SJSA1 (cell line): ENCODE data around the gene GDF2. TPM values are rescaled to one million over a fixed set of nuclear protein-coding genes. Genes with fewer than 3 reads are reported as not detected.

Experiments used
- DNase-seq, 2 experiments: peaks; one replicate each; pipeline ENCODE4 v3.0.0-alpha.2; 2015 to 2020; ENCODE audit warnings: low spot score in 2 of 2, low read depth in 1 of 2
- H3K27ac ChIP-seq: fragments of 250-450 bp; sonication (Bioruptor Pico); 2 replicates; pipeline ENCODE4 v1.5.1; 2020; ENCODE audit warnings: mild to moderate bottlenecking, moderate library complexity
- H3K27me3 ChIP-seq: fragments of 250-450 bp; sonication (Bioruptor Pico); replicated peaks from 2 replicates; pipeline ENCODE4 v1.5.1; 2020; ENCODE audit warnings: mild to moderate bottlenecking, moderate library complexity
- H3K36me3 ChIP-seq: fragments of 250-450 bp; sonication (Bioruptor Pico); 2 replicates; pipeline ENCODE4 v1.5.1; 2020; ENCODE audit warnings: mild to moderate bottlenecking
- H3K4me1 ChIP-seq: fragments of 250-450 bp; sonication (Bioruptor Pico); replicated peaks from 2 replicates; pipeline ENCODE4 v1.6.1; 2021; ENCODE audit warnings: mild to moderate bottlenecking
- H3K4me3 ChIP-seq: fragments of 250-450 bp; sonication (Bioruptor Pico); 2 replicates; pipeline ENCODE4 v1.5.1; 2020; ENCODE audit warnings: mild to moderate bottlenecking
- H3K9me3 ChIP-seq: fragments of 250-450 bp; sonication (Bioruptor Pico); replicated peaks from 2 replicates; pipeline ENCODE4 v1.5.1; 2020; ENCODE audit warnings: mild to moderate bottlenecking
- total RNA-seq: library from RNA; depleted of rRNA; stranded (reverse); fragments of >200 nt; shearing (Covaris generic); gene quantifications from 2 replicates; pipeline ENCODE4 v1.2.3, GENCODE V29; 2014; rRNA removed

GDF2 gene
- total RNA-seq, 1 experiment from 2014 or later = not detected

DNA sequence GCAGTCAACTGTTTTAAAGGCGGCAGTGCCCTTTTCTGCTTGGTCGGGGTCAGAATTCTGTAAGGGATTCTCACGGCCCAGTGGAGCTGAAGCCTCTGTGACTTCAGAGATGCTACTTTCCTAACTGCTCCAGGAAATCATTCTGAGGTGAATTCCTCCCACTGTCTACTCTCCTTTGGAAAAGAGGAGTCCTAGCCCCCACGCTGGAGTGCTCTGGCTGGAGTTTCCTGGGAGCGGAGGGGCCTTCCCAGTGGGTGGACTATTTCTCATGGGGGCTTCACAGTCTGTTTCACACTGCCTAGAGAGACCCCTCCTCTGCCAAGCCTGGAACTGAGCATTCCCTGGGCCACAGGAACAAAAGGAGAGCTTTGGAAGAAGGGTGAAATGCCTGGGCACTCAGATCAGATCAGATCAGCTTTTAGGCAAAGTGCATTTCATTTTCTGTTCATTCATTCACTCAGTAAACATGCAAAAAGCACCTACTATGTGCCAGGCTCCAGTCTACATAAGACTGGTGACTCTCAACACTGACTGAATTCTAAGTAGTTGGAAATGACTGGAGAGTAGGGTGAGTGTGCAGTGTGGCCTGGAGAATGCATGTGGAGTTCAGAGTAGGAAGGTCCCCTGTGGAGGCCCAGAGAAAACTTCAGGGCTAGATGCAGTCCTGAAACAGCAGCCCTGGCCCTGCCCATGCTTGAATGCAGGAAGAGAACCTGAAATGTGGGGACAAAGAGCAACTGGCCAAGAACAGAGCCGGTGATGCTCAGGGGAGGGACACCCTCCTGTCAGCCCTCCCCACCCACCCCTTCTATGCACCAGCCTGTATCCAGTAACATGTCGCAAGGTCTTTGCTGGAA is 49.6 kb downstream of the GDF2 start:
- DNase-seq = peak in 1 of 2 experiments; percentile 21
- Histone ChIP-seq H3K27me3 (no peaks in the 10 kb centered on the region; the same call in 1 of the 2 replicates), H3K9me3 (no peaks in the 10 kb centered on the region)

DNA sequence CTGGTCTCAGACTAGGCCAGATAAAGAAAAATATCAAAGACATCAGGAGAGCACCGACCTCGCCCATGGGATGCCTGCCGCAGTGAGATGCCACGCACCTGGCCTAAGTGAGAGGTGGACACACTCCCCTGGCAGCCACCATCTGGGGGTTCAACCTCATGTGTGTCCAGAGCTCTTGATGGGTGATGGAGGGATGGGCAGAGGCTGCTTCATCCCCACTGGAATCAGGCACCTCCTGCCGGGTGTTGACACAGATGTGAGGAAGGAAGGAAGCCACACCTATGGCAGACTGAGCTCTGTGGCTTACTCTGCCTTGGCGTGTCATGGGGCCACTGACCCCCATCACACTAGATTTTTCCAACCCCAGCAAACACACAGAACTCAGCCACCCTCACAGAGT is 50.5 kb downstream of the GDF2 start:
- Histone ChIP-seq H3K9me3 (no peaks in the 10 kb centered on the region), H3K27ac (no peak overlapping the region), H3K4me3 (no peak overlapping the region), H3K4me1 (no peaks in the 10 kb centered on the region), H3K27me3 (no peaks in the 10 kb centered on the region; the same call in 1 of the 2 replicates), H3K36me3 (no peaks in the 10 kb centered on the region)
- DNase-seq = peak in 1 of 2 experiments; percentile 22

More for the DNA sequence above, 49.6 kb downstream of the GDF2 start:
- no peak overlapping the region for H3K27ac ChIP-seq
- H3K4me3 ChIP-seq = no peak overlapping the region
- no peaks in the 10 kb centered on the region for H3K36me3 ChIP-seq
- no peaks in the 10 kb centered on the region for H3K4me1 ChIP-seq

- H3K27ac ChIP-seq = no peak overlapping the region
- DNase-seq = peak in 1 of 2 experiments; percentile 25
These were observed 52.6 kb downstream of the GDF2 start for GRCh38 chr10:47374611-47375536.

DNA sequence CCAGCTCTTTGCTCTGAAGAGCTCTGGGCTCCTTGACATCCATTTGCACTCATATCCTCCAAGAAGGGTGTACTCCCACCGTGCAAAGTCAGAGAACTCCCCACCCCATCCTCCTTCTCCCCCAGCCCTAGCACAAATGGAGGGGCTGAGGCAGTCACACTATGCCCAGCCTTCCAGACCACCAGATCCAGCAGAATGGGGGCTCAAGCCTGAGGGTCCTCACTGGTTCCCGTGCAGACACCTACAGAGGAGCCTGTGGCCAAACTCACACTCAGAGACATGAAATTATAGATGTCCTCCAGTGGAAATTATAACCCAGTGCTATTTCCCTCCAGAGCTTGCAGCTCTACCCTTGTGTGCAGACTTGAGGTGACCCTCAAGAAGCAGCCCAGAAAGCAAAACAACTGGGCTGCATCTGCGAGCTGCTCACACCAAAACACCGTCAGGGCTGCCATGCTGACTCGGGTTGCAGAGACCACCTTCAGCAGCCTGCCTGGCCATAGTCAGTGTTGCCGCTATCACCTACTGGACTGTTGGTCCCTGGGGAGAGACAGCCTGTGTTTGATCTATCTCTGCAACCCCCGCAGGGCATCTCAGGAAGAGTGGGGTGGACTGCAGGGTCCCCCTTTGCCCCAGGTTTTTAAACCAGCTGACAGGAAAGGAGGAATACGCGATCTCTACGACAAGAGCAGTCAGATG is 54.4 kb downstream of the GDF2 start:
- Histone ChIP-seq H3K27me3 (no peaks in the 10 kb centered on the region; the same call in 1 of the 2 replicates), H3K36me3 (no peaks in the 10 kb centered on the region), H3K27ac (no peak overlapping the region)

More at GRCh38 chr10:47374611-47375536, 52.6 kb downstream of the GDF2 start:
- Histone ChIP-seq H3K4me1 (no peaks in the 10 kb centered on the region), H3K27me3 (no peaks in the 10 kb centered on the region; the same call in 1 of the 2 replicates), H3K36me3 (no peaks in the 10 kb centered on the region), H3K9me3 (no peaks in the 10 kb centered on the region), H3K4me3 (no peak overlapping the region)

More for the DNA sequence above, 54.4 kb downstream of the GDF2 start:
- Histone ChIP-seq H3K9me3 (no peaks in the 10 kb centered on the region), H3K4me1 (no peaks in the 10 kb centered on the region), H3K4me3 (no peak overlapping the region)
- DNase-seq = peak in 1 of 2 experiments; percentile 28

Other genes with a start within 250 kb of the GDF2 start
- not detected in 2 replicates for gene GDF10, start 22.3 kb upstream of the GDF2 start, total RNA-seq
- not detected in 2 replicates for gene RBP3, start 25.9 kb downstream of the GDF2 start, total RNA-seq
- gene ZNF488, start 61.8 kb downstream of the GDF2 start, total RNA-seq = 0.09 and 1.2 TPM in 2 replicates
- 0.16 and 0.31 TPM in 2 replicates for gene ANXA8, start 161.7 kb downstream of the GDF2 start, total RNA-seq
- gene FAM25G, start 169.2 kb downstream of the GDF2 start, total RNA-seq = not detected in 2 replicates
- gene AGAP9, start 201.2 kb downstream of the GDF2 start, total RNA-seq = 1.0 and 2.0 TPM in 2 replicates